ENCODE data around the gene MSANTD1. TPM values are rescaled to one million over a fixed set of nuclear protein-coding genes. Genes with fewer than 3 reads are reported as not detected.

MSANTD1 gene
- total RNA-seq, 2 donors from 2014 or later, result 0.40 to 1.3 TPM

DNA sequence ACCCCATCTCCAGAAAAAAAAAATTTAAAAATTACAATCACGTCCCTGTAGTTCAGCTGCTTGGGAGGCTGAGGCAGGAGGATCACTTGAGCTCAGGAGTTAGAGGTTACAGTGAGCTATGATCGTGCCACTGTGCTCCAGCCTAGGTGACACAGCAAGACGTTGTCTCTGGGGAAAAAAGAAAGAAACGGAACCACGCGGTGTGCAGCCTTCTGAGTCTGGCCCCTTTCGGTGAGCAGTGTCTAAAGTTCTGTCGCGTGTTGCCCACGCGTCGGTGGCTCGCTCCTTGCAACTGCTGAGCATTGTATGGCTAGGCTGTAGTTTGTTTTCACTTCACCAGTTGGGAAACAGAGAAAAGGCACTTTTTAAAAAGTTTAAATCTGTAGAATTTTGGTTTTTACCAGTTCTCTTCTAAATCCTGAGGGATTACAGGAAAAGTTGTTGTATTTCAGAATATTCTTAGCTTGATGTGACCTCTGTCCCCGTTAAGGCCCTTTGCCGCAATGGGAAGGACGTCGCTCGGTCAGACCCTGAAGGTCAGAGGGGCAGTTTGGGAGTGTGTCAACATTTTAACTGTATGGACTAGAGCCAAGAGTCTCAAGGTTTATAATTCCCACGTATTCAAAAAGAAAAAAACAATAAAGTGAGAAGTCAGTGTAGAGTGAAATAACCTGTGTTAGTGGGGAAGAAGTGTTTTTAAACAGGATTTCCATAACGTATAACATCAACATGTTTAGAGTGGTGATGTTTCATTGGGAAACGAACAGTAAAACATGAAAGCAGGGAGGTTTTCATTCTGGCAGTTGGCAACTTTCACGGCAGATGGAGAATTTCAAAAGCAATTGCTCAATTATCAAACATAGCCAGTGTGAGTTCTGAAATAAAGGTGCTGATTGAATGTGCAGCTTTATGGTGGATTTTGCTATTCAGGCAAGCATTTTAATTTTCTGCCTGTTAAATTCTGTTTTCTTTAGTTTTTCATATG lies 45.8 kb upstream of the MSANTD1 start:
- Histone ChIP-seq H3K9me3 (no peaks in the 10 kb centered on the region), H3K4me3 (no peak overlapping the region), H3K27ac (no peak overlapping the region), H3K9ac (ENCODE audit: low read depth in 2 of 2, low read length in 2 of 2) (no peak overlapping the region), H3K4me1 (peaks cover 4% of the 10 kb centered on the region), H3K36me3 (no peaks in the 10 kb centered on the region), H3K27me3 (no peaks in the 10 kb centered on the region)
- intact Hi-C loops (cut with DNase I), result no loop called here
- TF ChIP-seq, protein P1, sequence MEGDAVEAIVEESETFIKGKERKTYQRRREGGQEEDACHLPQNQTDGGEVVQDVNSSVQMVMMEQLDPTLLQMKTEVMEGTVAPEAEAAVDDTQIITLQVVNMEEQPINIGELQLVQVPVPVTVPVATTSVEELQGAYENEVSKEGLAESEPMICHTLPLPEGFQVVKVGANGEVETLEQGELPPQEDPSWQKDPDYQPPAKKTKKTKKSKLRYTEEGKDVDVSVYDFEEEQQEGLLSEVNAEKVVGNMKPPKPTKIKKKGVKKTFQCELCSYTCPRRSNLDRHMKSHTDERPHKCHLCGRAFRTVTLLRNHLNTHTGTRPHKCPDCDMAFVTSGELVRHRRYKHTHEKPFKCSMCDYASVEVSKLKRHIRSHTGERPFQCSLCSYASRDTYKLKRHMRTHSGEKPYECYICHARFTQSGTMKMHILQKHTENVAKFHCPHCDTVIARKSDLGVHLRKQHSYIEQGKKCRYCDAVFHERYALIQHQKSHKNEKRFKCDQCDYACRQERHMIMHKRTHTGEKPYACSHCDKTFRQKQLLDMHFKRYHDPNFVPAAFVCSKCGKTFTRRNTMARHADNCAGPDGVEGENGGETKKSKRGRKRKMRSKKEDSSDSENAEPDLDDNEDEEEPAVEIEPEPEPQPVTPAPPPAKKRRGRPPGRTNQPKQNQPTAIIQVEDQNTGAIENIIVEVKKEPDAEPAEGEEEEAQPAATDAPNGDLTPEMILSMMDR (IDR thresholded peaks at IDR 0.05), result no peak
- DNase-seq, result no peak

DNA sequence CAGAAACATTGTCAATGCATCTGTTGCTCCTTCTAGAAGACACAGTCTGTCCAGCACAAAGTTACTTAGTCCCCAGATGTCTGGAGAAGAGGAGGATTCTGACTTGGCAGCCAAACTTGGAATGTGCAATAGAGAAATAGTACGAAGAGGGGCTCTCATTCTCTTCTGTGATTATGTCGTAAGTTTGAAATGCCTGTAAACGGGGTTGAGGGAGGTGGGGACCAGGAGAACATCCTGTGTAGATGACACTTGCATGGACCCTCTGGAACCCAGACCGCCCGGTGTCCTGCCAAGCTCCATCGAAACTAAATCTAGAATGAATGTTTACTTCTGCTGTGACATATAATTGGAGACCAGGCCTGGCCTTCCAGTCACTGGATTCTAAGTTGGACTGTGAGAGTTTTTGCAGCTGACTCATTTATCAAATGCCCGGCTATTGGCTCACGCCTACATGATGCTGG lies 45.0 kb upstream of the MSANTD1 start:
- Histone ChIP-seq H3K4me3 (no peak overlapping the region), H3K4me1 (peaks cover 4% of the 10 kb centered on the region), H3K9me3 (no peaks in the 10 kb centered on the region), H3K36me3 (no peaks in the 10 kb centered on the region), H3K9ac (ENCODE audit: low read depth in 2 of 2, low read length in 2 of 2) (no peak overlapping the region), H3K27ac (no peak overlapping the region), H3K27me3 (no peaks in the 10 kb centered on the region)
- intact Hi-C loops (cut with DNase I), result no loop called here
- TF ChIP-seq, protein P1 (IDR thresholded peaks at IDR 0.05), result no peak
- no peak for DNase-seq

DNA sequence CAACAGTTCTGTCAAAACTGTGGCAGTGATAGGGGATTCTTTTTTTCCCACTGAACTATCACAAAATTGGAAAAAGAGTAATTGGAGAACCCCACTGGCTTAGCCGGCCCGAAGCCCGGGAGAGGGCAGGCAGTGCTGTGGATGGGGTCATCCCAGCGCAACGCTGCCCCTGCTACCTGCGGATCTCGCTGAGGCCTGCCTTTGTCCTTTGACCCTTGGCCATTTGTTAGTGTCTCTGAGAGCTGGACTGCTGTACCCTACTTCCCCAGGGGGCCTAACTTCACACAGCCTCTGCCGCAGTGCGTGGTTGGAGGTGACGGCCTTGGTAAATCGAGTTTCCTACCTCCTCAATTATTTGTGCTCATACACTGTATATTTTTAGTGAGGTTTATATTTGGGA lies 43.0 kb upstream of the MSANTD1 start:
- Histone ChIP-seq H3K4me3 (no peak overlapping the region), H3K36me3 (peaks cover 10% of the 10 kb centered on the region), H3K27ac (no peak overlapping the region), H3K4me1 (peaks cover 4% of the 10 kb centered on the region), H3K27me3 (no peaks in the 10 kb centered on the region), H3K9me3 (no peaks in the 10 kb centered on the region), H3K9ac (ENCODE audit: low read depth in 2 of 2, low read length in 2 of 2) (no peak overlapping the region)
- TF ChIP-seq, protein P1 (IDR thresholded peaks at IDR 0.05), result no peak
- DNase-seq, result no peak
- intact Hi-C loops (cut with DNase I), result no loop called here

DNA sequence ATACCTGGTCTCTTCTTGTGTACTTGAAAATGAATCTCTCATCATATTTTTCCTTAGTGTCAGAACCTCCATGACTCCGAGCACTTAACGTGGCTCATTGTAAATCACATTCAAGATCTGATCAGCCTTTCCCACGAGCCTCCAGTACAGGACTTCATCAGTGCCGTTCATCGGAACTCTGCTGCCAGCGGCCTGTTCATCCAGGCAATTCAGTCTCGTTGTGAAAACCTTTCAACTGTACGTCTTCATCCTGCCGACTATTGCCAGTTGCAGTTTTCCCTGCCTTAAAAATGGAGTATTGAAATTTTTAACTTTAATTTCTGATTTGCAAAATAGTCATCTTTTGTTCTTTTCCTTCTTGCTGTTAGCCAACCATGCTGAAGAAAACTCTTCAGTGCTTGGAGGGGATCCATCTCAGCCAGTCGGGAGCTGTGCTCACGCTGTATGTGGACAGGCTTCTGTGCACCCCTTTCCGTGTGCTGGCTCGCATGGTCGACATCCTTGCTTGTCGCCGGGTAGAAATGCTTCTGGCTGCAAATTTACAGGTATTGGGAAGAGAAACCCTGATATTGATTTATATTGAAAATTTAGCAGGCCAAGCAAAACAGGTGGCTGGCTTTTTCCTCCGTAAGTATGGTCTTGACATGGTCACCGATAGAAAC lies 42.4 kb upstream of the MSANTD1 start:
- Histone ChIP-seq H3K9ac (ENCODE audit: low read depth in 2 of 2, low read length in 2 of 2) (no peak overlapping the region), H3K36me3 (peaks cover 10% of the 10 kb centered on the region), H3K27me3 (no peaks in the 10 kb centered on the region), H3K27ac (no peak overlapping the region), H3K4me1 (peaks cover 4% of the 10 kb centered on the region), H3K9me3 (no peaks in the 10 kb centered on the region), H3K4me3 (no peak overlapping the region)
- TF ChIP-seq, protein P1 (IDR thresholded peaks at IDR 0.05), result no peak
- intact Hi-C loops (cut with DNase I), result no loop called here
- no peak for DNase-seq

DNA sequence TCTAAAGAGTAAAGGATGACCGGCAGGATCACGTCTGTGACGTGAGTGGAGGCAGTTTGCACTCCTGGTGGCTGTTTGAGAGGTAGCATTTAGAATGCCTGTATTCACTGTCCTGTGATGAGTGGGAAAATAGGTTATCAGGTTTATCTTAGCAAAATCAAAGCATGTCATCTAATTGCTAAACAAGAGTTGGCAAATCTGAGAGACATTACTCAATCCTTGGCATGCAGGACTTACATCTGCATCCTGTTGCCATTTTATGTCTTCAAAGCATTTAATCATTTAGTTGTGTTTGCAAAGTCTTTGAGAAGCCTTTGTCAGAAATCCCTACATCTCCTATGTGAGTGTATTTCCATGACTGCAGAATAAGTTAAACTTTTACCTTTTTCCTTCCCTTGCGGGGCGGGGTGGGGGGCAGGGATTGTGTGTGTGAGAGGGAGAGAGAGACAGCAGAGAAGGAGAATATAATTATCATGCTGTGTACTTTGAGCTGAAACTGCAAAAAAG lies 41.4 kb upstream of the MSANTD1 start:
- Histone ChIP-seq H3K9me3 (no peaks in the 10 kb centered on the region), H3K9ac (ENCODE audit: low read depth in 2 of 2, low read length in 2 of 2) (no peak overlapping the region), H3K4me3 (no peak overlapping the region), H3K27ac (no peak overlapping the region), H3K4me1 (peaks cover 4% of the 10 kb centered on the region), H3K27me3 (no peaks in the 10 kb centered on the region), H3K36me3 (peaks cover 10% of the 10 kb centered on the region)
- no peak for DNase-seq
- TF ChIP-seq, protein P1 (IDR thresholded peaks at IDR 0.05), result no peak
- intact Hi-C loops (cut with DNase I), result no loop called here

All from colonic mucosa (tissue), 4 donors.